Neuronal stem cell (in vitro differentiated cells): ENCODE results near the gene COX7B2.

ENCODE experiments used
- DNase-seq: peaks from one replicate; pipeline ENCODE4 v3.0.0-alpha.2; 2013; ENCODE audit warnings: low spot score
- H2AFZ ChIP-seq: one replicate; pipeline ENCODE4 v1.6.1; 2013; ENCODE audit warnings: mild to moderate bottlenecking, low read length, inconsistent platforms
- H2AK5ac ChIP-seq: 2 replicates; pipeline ENCODE4 v1.6.1; 2013; ENCODE audit warnings: low read depth, mild to moderate bottlenecking, inconsistent platforms, low read length, moderate library complexity, mixed read lengths
- H2BK120ac ChIP-seq: 2 replicates; pipeline ENCODE4 v1.6.1; 2013; ENCODE audit warnings: low read depth, mild to moderate bottlenecking, inconsistent platforms, low read length, moderate library complexity, mixed read lengths
- H2BK12ac ChIP-seq: one replicate; pipeline ENCODE4 v1.6.1; 2013; ENCODE audit warnings: low read length, inconsistent platforms
- H2BK15ac ChIP-seq: 2 replicates; pipeline ENCODE4 v1.6.1; 2013; ENCODE audit warnings: mild to moderate bottlenecking, low read length, inconsistent platforms, mixed read lengths
- H2BK5ac ChIP-seq: one replicate; pipeline ENCODE4 v1.6.1; 2013; ENCODE audit warnings: inconsistent platforms, mild to moderate bottlenecking, low read length, moderate library complexity
- H3K14ac ChIP-seq: one replicate; pipeline ENCODE4 v1.6.1; 2013; ENCODE audit warnings: low read length, inconsistent platforms
- H3K18ac ChIP-seq: 2 replicates; pipeline ENCODE4 v1.6.1; 2013; ENCODE audit warnings: low read length, inconsistent platforms
- H3K23ac ChIP-seq: 2 replicates; pipeline ENCODE4 v1.6.1; 2013; ENCODE audit warnings: low read depth, mild to moderate bottlenecking, mixed read lengths, low read length, inconsistent platforms; ENCODE audit not compliant: poor library complexity
- H3K27ac ChIP-seq: replicated peaks from 3 replicates; pipeline ENCODE4 v1.5.1; 2013; ENCODE audit warnings: low read length, inconsistent platforms
- H3K27me3 ChIP-seq, 3 experiments: 2 replicates each; pipeline ENCODE4 v1.6.1; 2013; ENCODE audit warnings: low read length in 3 of 3, mild to moderate bottlenecking in 2 of 3, inconsistent platforms in 1 of 3, low read depth in 1 of 3, mixed read lengths in 1 of 3, moderate library complexity in 1 of 3; ENCODE audit not compliant: control insufficient read depth in 3 of 3, insufficient read depth in 3 of 3
- H3K36me3 ChIP-seq, 2 donors: replicated peaks in 1 of 2; 2 replicates each; pipeline ENCODE4 v1.6.1; 2013; ENCODE audit warnings: low read length in 2 of 2; ENCODE audit not compliant: control insufficient read depth in 2 of 2, insufficient read depth in 2 of 2
- H3K4ac ChIP-seq: 2 replicates; pipeline ENCODE4 v1.6.1; 2013; ENCODE audit warnings: inconsistent platforms, mild to moderate bottlenecking, low read length, moderate library complexity
- H3K4me1 ChIP-seq, 2 donors: 1 replicate in 1 of 2; 2 replicates in 1 of 2; pipeline ENCODE4 v1.6.1; 2013; ENCODE audit warnings: low read length in 2 of 2, low read depth in 1 of 2; ENCODE audit not compliant: control insufficient read depth in 2 of 2, insufficient read depth in 1 of 2
- H3K4me2 ChIP-seq: one replicate; pipeline ENCODE4 v1.6.1; 2013; ENCODE audit warnings: mild to moderate bottlenecking, low read length, inconsistent platforms; ENCODE audit not compliant: insufficient read depth, poor library complexity, severe bottlenecking
- H3K4me3 ChIP-seq, 2 donors: 2 replicates each; pipeline ENCODE4 v1.5.1; 2013; ENCODE audit warnings: low read length in 2 of 2, mild to moderate bottlenecking in 2 of 2, inconsistent platforms in 1 of 2, moderate library complexity in 1 of 2
- H3K79me1 ChIP-seq: one replicate; pipeline ENCODE4 v1.6.1; 2013; ENCODE audit warnings: low read depth, mild to moderate bottlenecking, inconsistent platforms, low read length, moderate library complexity
- H3K9ac ChIP-seq: one replicate; pipeline ENCODE4 v1.6.1; 2013; ENCODE audit warnings: mild to moderate bottlenecking, low read depth, low read length, inconsistent platforms; ENCODE audit not compliant: poor library complexity
- H3K9me3 ChIP-seq, 2 donors: replicated peaks in 1 of 2; 2 replicates each; pipeline versions ENCODE3 to v1.6.1; 2013; ENCODE audit warnings: low read length in 2 of 2, mild to moderate bottlenecking in 2 of 2, inconsistent platforms in 1 of 2, low read depth in 1 of 2, mixed read lengths in 1 of 2, moderate library complexity in 1 of 2; ENCODE audit not compliant: control insufficient read depth in 2 of 2, insufficient read depth in 1 of 2
- H4K8ac ChIP-seq: one replicate; pipeline ENCODE4 v1.6.1; 2013; ENCODE audit warnings: low read depth, mild to moderate bottlenecking, inconsistent platforms, low read length, moderate library complexity
- H4K91ac ChIP-seq: one replicate; pipeline ENCODE4 v1.6.1; 2013; ENCODE audit warnings: low read length, low read depth, mild to moderate bottlenecking, inconsistent platforms; ENCODE audit not compliant: poor library complexity
- WGBS, 2 donors: extraction: QIAGEN DNeasy Blood & Tissue Kit; methylation state at CpG; one replicate each; pipeline ENCODE4 v1.1.7; 2013; ENCODE audit warnings: missing lambda C conversion rate in 2 of 2, mixed read lengths in 1 of 2; ENCODE audit not compliant: insufficient read length in 2 of 2, insufficient replicate concordance in 1 of 2; ENCODE audit errors: extremely low coverage in 2 of 2; 5-methylcytosine and 5-hydroxymethylcytosine counted together

The COX7B2 gene

GRCh38 chr4:46953564-46953963 is 44.5 kb upstream of the COX7B2 start:
- Histone ChIP-seq H3K4me3 (no peak overlapping the region), H2BK5ac (no peak overlapping the region), H4K8ac (no peak overlapping the region), H2AK5ac (no peak overlapping the region), H2BK120ac (no peak overlapping the region), H3K27ac (no peak overlapping the region), H4K91ac (no peak overlapping the region), H3K4ac (no peak overlapping the region), H3K18ac (no peak overlapping the region), H3K14ac (no peak overlapping the region), H2AFZ (no peak overlapping the region), H3K23ac (no peak overlapping the region), H2BK15ac (no peak overlapping the region), H3K9ac (no peak overlapping the region), H3K27me3 (no peaks in the 10 kb centered on the region), H3K9me3 (no peaks in the 10 kb centered on the region), H3K4me1 (no peaks in the 10 kb centered on the region), H3K36me3 (no peaks in the 10 kb centered on the region), H3K4me2 (no peak overlapping the region), H3K79me1 (no peaks in the 10 kb centered on the region), H2BK12ac (no peak overlapping the region)
- WGBS, 2 donors = no CpG with 5 or more reads among the region's 2 CpGs
- no peak for DNase-seq

- no peak overlapping the region for H4K91ac ChIP-seq
- H3K18ac ChIP-seq = no peak overlapping the region
- no peak overlapping the region for H2BK12ac ChIP-seq
- no peak overlapping the region for H2BK15ac ChIP-seq
- H3K36me3 ChIP-seq = no peaks in the 10 kb centered on the region
- no peak overlapping the region for H3K14ac ChIP-seq
- H3K9me3 ChIP-seq = no peaks in the 10 kb centered on the region
- no peak overlapping the region for H3K4me2 ChIP-seq
- no peak overlapping the region for H4K8ac ChIP-seq
- H3K79me1 ChIP-seq = no peaks in the 10 kb centered on the region
- no peak overlapping the region for H3K9ac ChIP-seq
- H2AK5ac ChIP-seq = no peak overlapping the region
- DNase-seq = no peak
- no peak overlapping the region for H2BK5ac ChIP-seq
- H3K4me1 ChIP-seq = peaks cover 0 to under 1% of the 10 kb centered on the region in 2 donors
- no CpG with 5 or more reads among the region's 2 CpGs for WGBS, 2 donors
- H3K27ac ChIP-seq = no peak overlapping the region
- no peak overlapping the region for H3K23ac ChIP-seq
- no peaks in the 10 kb centered on the region for H3K27me3 ChIP-seq
- no peak overlapping the region for H2AFZ ChIP-seq
- H3K4ac ChIP-seq = no peak overlapping the region
- H2BK120ac ChIP-seq = no peak overlapping the region
- H3K4me3 ChIP-seq = no peak overlapping the region
Observed at GRCh38 chr4:46952451-46952850, 43.4 kb upstream of the COX7B2 start.

- Histone ChIP-seq H3K4me1 (peaks cover 0 to 5% of the 10 kb centered on the region in 2 donors), H3K23ac (no peak overlapping the region)
Observed at GRCh38 chr4:46950826-46951225, 41.8 kb upstream of the COX7B2 start.

GRCh38 chr4:46949822-46950221 is 40.8 kb upstream of the COX7B2 start:
- no CpG with 5 or more reads among the region's 1 CpG for WGBS, 2 donors
- Histone ChIP-seq H3K27ac (no peak overlapping the region), H2BK15ac (no peak overlapping the region), H3K4me1 (peaks cover 0 to 5% of the 10 kb centered on the region in 2 donors), H2AFZ (no peak overlapping the region), H2BK5ac (no peak overlapping the region), H4K8ac (no peak overlapping the region), H2BK12ac (no peak overlapping the region), H3K4me2 (no peak overlapping the region), H3K79me1 (no peaks in the 10 kb centered on the region), H3K4me3 (no peak overlapping the region), H3K23ac (no peak overlapping the region), H3K27me3 (no peaks in the 10 kb centered on the region), H3K4ac (no peak overlapping the region), H2AK5ac (no peak overlapping the region), H3K14ac (no peak overlapping the region), H3K36me3 (no peaks in the 10 kb centered on the region), H3K9me3 (no peaks in the 10 kb centered on the region), H3K9ac (no peak overlapping the region), H2BK120ac (no peak overlapping the region), H3K18ac (no peak overlapping the region), H4K91ac (no peak overlapping the region)
- no peak for DNase-seq

More at GRCh38 chr4:46950826-46951225, 41.8 kb upstream of the COX7B2 start:
- Histone ChIP-seq H3K4me3 (no peak overlapping the region), H3K14ac (no peak overlapping the region), H3K79me1 (no peaks in the 10 kb centered on the region), H2BK120ac (no peak overlapping the region), H3K9ac (no peak overlapping the region), H2BK12ac (no peak overlapping the region), H3K36me3 (no peaks in the 10 kb centered on the region), H3K27ac (no peak overlapping the region), H2AFZ (no peak overlapping the region), H3K4ac (no peak overlapping the region), H3K27me3 (no peaks in the 10 kb centered on the region), H3K9me3 (no peaks in the 10 kb centered on the region), H2BK15ac (no peak overlapping the region), H4K8ac (no peak overlapping the region), H2AK5ac (no peak overlapping the region), H4K91ac (no peak overlapping the region), H3K18ac (no peak overlapping the region), H3K4me2 (no peak overlapping the region), H2BK5ac (no peak overlapping the region)
- DNase-seq = no peak
- no CpG with 5 or more reads among the region's 3 CpGs for WGBS, 2 donors
